GM18498 (cell line): Measurements from ENCODE around the gene PTPN14.

Experiments
- ATAC-seq: cut with Tn5 transposase; IDR thresholded peaks from one replicate; pipeline ENCODE4 v1.9.1; 2021; ENCODE audit warnings: mild to moderate bottlenecking, moderate library complexity; ENCODE audit not compliant: unreplicated experiment

Gene PTPN14

GRCh38 chr1:214379236-214379970, 172.0 kb downstream of the PTPN14 start:
- ATAC-seq, result no peak

- ATAC-seq, result no peak
Measured at GRCh38 chr1:214378492-214378891, 172.9 kb downstream of the PTPN14 start.

GRCh38 chr1:214377886-214378285, 173.5 kb downstream of the PTPN14 start:
- no peak for ATAC-seq

- no peak for ATAC-seq
Measured at GRCh38 chr1:214377485-214377884, 173.9 kb downstream of the PTPN14 start.

- ATAC-seq, result no peak
Measured at GRCh38 chr1:214372092-214372491, 179.3 kb downstream of the PTPN14 start.

- no peak for ATAC-seq
Measured at GRCh38 chr1:214370615-214371014, 180.8 kb downstream of the PTPN14 start.

GRCh38 chr1:214369364-214369763, 182.0 kb downstream of the PTPN14 start:
- no peak for ATAC-seq

- ATAC-seq, result peak; percentile 47
Measured at GRCh38 chr1:214367841-214368240, 183.6 kb downstream of the PTPN14 start.

GRCh38 chr1:214364786-214365295, 186.6 kb downstream of the PTPN14 start:
- ATAC-seq, result no peak

GRCh38 chr1:214364386-214364785, 187.0 kb downstream of the PTPN14 start:
- ATAC-seq, result no peak

- ATAC-seq, result no peak
Measured at GRCh38 chr1:214363386-214363785, 188.0 kb downstream of the PTPN14 start.

GRCh38 chr1:214362188-214362882, 189.1 kb downstream of the PTPN14 start:
- no peak for ATAC-seq

GRCh38 chr1:214361636-214362035, 189.8 kb downstream of the PTPN14 start:
- ATAC-seq, result no peak

- ATAC-seq, result no peak
Measured at GRCh38 chr1:214360525-214361164, 190.8 kb downstream of the PTPN14 start.

- no peak for ATAC-seq
Measured at GRCh38 chr1:214360116-214360515, 191.3 kb downstream of the PTPN14 start.

GRCh38 chr1:214354440-214355148, 196.8 kb downstream of the PTPN14 start:
- ATAC-seq, result no peak

GRCh38 chr1:214352838-214353237, 198.6 kb downstream of the PTPN14 start:
- ATAC-seq, result no peak

- ATAC-seq, result no peak
Measured at GRCh38 chr1:214351551-214352277, 199.7 kb downstream of the PTPN14 start.

GRCh38 chr1:214349781-214350180, 201.6 kb downstream of the PTPN14 start:
- ATAC-seq, result no peak

GRCh38 chr1:214349008-214349407, 202.4 kb downstream of the PTPN14 start:
- ATAC-seq, result no peak
